ENCODE measurements around the gene TRAF4. TPM values are rescaled to one million over a fixed set of nuclear protein-coding genes. Genes with fewer than 3 reads are reported as not detected.
"Not testable (repeated sequence)": the region's sequence is repeated elsewhere in the genome, so short reads cannot be mapped to it uniquely, and the experiment has no call there.

Gene TRAF4
- total RNA-seq, 2 donors from 2014 or later, result 108 to 145 TPM

- Mint-ChIP-seq H3K36me3 (ENCODE audit: insufficient read depth in 2 of 2) (peaks cover 14 to 22% of the 10 kb centered on the region in 2 donors), H3K4me3 (peak overlapping the region; percentile 96 to 99), H3K27me3 (ENCODE audit: low read depth) (peaks cover 6% of the 10 kb centered on the region), H3K4me1 (ENCODE audit: low read depth) (peaks cover 51% of the 10 kb centered on the region), H3K9me3 (no peaks in the 10 kb centered on the region), H3K27ac (peak overlapping the region; percentile 93)
- ATAC-seq (replicated peaks in 1 of 2), result peak in 1 of 2 donors; percentile 1
- no peak for DNase-seq
Measured at GRCh38 chr17:28719021-28719433, 24.8 kb upstream of the TRAF4 start.

- Mint-ChIP-seq H3K4me1 (ENCODE audit: low read depth) (peaks cover 65% of the 10 kb centered on the region), H3K36me3 (ENCODE audit: insufficient read depth in 2 of 2) (peaks cover 18 to 30% of the 10 kb centered on the region in 2 donors), H3K9me3 (no peaks in the 10 kb centered on the region), H3K4me3 (peak overlapping the region; percentile 96 to 99), H3K27me3 (ENCODE audit: low read depth) (peaks cover 6% of the 10 kb centered on the region), H3K27ac (peak overlapping the region; percentile 93)
- DNase-seq (peak; percentile 43 to 44), ATAC-seq (replicated peaks in 1 of 2) (peak in 1 of 2 donors; percentile 4)
Measured at GRCh38 chr17:28720247-28720996, 23.4 kb upstream of the TRAF4 start.

GRCh38 chr17:28720997-28721329 lies 22.8 kb upstream of the TRAF4 start:
- Mint-ChIP-seq H3K36me3 (ENCODE audit: insufficient read depth in 2 of 2) (peaks cover 18 to 30% of the 10 kb centered on the region in 2 donors), H3K27ac (peak overlapping the region; percentile 93), H3K4me1 (ENCODE audit: low read depth) (peaks cover 68% of the 10 kb centered on the region), H3K4me3 (peak overlapping the region; percentile 96 to 99)
- DNase-seq; H3K9me3 Mint-ChIP-seq; H3K27me3 Mint-ChIP-seq (ENCODE audit: low read depth); ATAC-seq (replicated peaks in 1 of 2): not testable (repeated sequence)

- peaks cover 6% of the 10 kb centered on the region for H3K27me3 Mint-ChIP-seq (ENCODE audit: low read depth)
- ATAC-seq (replicated peaks in 1 of 2) (no peak), DNase-seq (no peak)
- peak overlapping the region; percentile 73 for H3K27ac Mint-ChIP-seq
- H3K9me3 Mint-ChIP-seq, result no peaks in the 10 kb centered on the region
- peaks cover 69% of the 10 kb centered on the region for H3K4me1 Mint-ChIP-seq (ENCODE audit: low read depth)
- H3K4me3 Mint-ChIP-seq, result peak overlapping the region; percentile 96 to 99
- peaks cover 18 to 30% of the 10 kb centered on the region in 2 donors for H3K36me3 Mint-ChIP-seq (ENCODE audit: insufficient read depth in 2 of 2)
Measured at GRCh38 chr17:28722417-28723158, 21.2 kb upstream of the TRAF4 start.

GRCh38 chr17:28723159-28723835 lies 20.5 kb upstream of the TRAF4 start:
- Mint-ChIP-seq H3K36me3 (ENCODE audit: insufficient read depth in 2 of 2) (peaks cover 18 to 30% of the 10 kb centered on the region in 2 donors), H3K27ac (peak overlapping the region; percentile 66), H3K4me3 (peak overlapping the region; percentile 82 to 99), H3K9me3 (no peaks in the 10 kb centered on the region), H3K27me3 (ENCODE audit: low read depth) (peaks cover 4% of the 10 kb centered on the region), H3K4me1 (ENCODE audit: low read depth) (peaks cover 69% of the 10 kb centered on the region)
- no peak for DNase-seq
- no peak for ATAC-seq (replicated peaks in 1 of 2)

GRCh38 chr17:28723836-28724499 lies 19.8 kb upstream of the TRAF4 start:
- DNase-seq; H3K27me3 Mint-ChIP-seq (ENCODE audit: low read depth); H3K9me3 Mint-ChIP-seq; ATAC-seq (replicated peaks in 1 of 2): not testable (repeated sequence)
- Mint-ChIP-seq H3K4me3 (peak overlapping the region; percentile 82 to 99), H3K27ac (peak overlapping the region; percentile 66), H3K36me3 (ENCODE audit: insufficient read depth in 2 of 2) (peaks cover 18 to 30% of the 10 kb centered on the region in 2 donors), H3K4me1 (ENCODE audit: low read depth) (peaks cover 67% of the 10 kb centered on the region)

- no peak for DNase-seq
- Mint-ChIP-seq H3K4me1 (ENCODE audit: low read depth) (peaks cover 68% of the 10 kb centered on the region), H3K36me3 (ENCODE audit: insufficient read depth in 2 of 2) (peaks cover 18 to 32% of the 10 kb centered on the region in 2 donors), H3K27ac (peak overlapping the region; percentile 64), H3K9me3 (peaks cover 0 to 2% of the 10 kb centered on the region in 2 donors), H3K4me3 (peak overlapping the region; percentile 82 to 94), H3K27me3 (ENCODE audit: low read depth) (no peaks in the 10 kb centered on the region)
- ATAC-seq (replicated peaks in 1 of 2), result no peak
Measured at GRCh38 chr17:28724500-28725165, 19.2 kb upstream of the TRAF4 start.

GRCh38 chr17:28725166-28725659 lies 18.6 kb upstream of the TRAF4 start:
- peaks cover 72% of the 10 kb centered on the region for H3K4me1 Mint-ChIP-seq (ENCODE audit: low read depth)
- H3K36me3 Mint-ChIP-seq (ENCODE audit: insufficient read depth in 2 of 2), result peaks cover 14 to 27% of the 10 kb centered on the region in 2 donors
- no peak for ATAC-seq (replicated peaks in 1 of 2)
- H3K27me3 Mint-ChIP-seq (ENCODE audit: low read depth), result no peaks in the 10 kb centered on the region
- H3K4me3 Mint-ChIP-seq, result peak overlapping the region; percentile 82 to 94
- peak overlapping the region; percentile 64 for H3K27ac Mint-ChIP-seq
- peak in 1 of 2 donors; percentile 31 for DNase-seq
- H3K9me3 Mint-ChIP-seq, result peaks cover 0 to 2% of the 10 kb centered on the region in 2 donors

GRCh38 chr17:28725660-28726225 lies 18.1 kb upstream of the TRAF4 start:
- Mint-ChIP-seq H3K4me3 (peak overlapping the region; percentile 82 to 94), H3K4me1 (ENCODE audit: low read depth) (peaks cover 68% of the 10 kb centered on the region), H3K27ac (peak overlapping the region; percentile 64), H3K9me3 (peaks cover 0 to 2% of the 10 kb centered on the region in 2 donors), H3K36me3 (ENCODE audit: insufficient read depth in 2 of 2) (peaks cover 8 to 22% of the 10 kb centered on the region in 2 donors), H3K27me3 (ENCODE audit: low read depth) (no peaks in the 10 kb centered on the region)
- ATAC-seq (replicated peaks in 1 of 2) (peak; percentile 2 to 5), DNase-seq (peak in 1 of 2 donors; percentile 64)

- H3K27me3 Mint-ChIP-seq (ENCODE audit: low read depth), result no peaks in the 10 kb centered on the region
Measured at GRCh38 chr17:28726226-28726626, 17.6 kb upstream of the TRAF4 start, which contains the start of gene TLCD1. Gene TLCD1, minus strand, starts transcription at chr17:28726233. Its CDS starts 136 bp downstream, at chr17:28726097.

GRCh38 chr17:28726627-28727491 lies 17.0 kb upstream of the TRAF4 start:
- Mint-ChIP-seq H3K4me1 (ENCODE audit: low read depth) (peaks cover 58% of the 10 kb centered on the region), H3K9me3 (peaks cover 0 to 2% of the 10 kb centered on the region in 2 donors), H3K27ac (peak overlapping the region; percentile 87), H3K4me3 (peak overlapping the region; percentile 98 to 100), H3K36me3 (ENCODE audit: insufficient read depth in 2 of 2) (peaks cover 6 to 16% of the 10 kb centered on the region in 2 donors), H3K27me3 (ENCODE audit: low read depth) (no peaks in the 10 kb centered on the region)
- ATAC-seq (replicated peaks in 1 of 2) (peak; percentile 37 to 53), DNase-seq (peak; percentile 95)

More at GRCh38 chr17:28726226-28726626, 17.6 kb upstream of the TRAF4 start, which contains the start of gene TLCD1:
- Mint-ChIP-seq H3K27ac (peak within 1 kb of the TSS; percentile 87), H3K4me1 (ENCODE audit: low read depth) (peaks cover 65% of the 10 kb centered on the region), H3K4me3 (peak within 1 kb of the TSS; percentile 98 to 100), H3K36me3 (ENCODE audit: insufficient read depth in 2 of 2) (peaks cover 7 to 20% of the 10 kb centered on the region in 2 donors), H3K9me3 (peaks cover 0 to 2% of the 10 kb centered on the region in 2 donors)
- DNase-seq (peak; percentile 83 to 89), ATAC-seq (replicated peaks in 1 of 2) (peak; percentile 43 to 46)
